ENCODE results near the gene SHROOM4.

DNA sequence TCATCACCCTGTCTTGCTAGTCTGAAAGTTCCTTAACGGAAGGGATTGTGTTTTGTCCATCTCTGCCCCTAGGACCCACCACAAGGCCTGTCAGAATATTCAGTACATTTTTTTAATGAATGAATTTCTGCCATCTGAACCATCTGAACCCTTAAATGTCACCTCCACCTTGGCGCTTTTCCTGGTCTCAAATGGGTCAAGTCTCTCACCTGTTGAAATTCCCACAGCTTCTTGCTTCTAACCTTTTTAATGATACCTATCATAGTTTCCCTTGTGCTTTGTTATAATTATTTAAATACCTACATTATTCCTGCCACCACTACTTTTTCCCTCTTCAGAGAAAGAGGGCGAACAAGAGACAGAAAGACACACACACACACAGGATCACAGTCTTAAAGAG, 48.0 kb downstream of the SHROOM4 start:
- TF ChIP-seq POLR2AphosphoS5 (IDR thresholded peaks at IDR 0.05), result no peak
- TF ChIP-seq, protein P1, sequence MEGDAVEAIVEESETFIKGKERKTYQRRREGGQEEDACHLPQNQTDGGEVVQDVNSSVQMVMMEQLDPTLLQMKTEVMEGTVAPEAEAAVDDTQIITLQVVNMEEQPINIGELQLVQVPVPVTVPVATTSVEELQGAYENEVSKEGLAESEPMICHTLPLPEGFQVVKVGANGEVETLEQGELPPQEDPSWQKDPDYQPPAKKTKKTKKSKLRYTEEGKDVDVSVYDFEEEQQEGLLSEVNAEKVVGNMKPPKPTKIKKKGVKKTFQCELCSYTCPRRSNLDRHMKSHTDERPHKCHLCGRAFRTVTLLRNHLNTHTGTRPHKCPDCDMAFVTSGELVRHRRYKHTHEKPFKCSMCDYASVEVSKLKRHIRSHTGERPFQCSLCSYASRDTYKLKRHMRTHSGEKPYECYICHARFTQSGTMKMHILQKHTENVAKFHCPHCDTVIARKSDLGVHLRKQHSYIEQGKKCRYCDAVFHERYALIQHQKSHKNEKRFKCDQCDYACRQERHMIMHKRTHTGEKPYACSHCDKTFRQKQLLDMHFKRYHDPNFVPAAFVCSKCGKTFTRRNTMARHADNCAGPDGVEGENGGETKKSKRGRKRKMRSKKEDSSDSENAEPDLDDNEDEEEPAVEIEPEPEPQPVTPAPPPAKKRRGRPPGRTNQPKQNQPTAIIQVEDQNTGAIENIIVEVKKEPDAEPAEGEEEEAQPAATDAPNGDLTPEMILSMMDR (IDR thresholded peaks at IDR 0.05), result no peak

Measured in breast epithelium (tissue), 3 donors.